HG02642 (cell line): ENCODE measurements around the gene CARD11.

Source experiments
- ATAC-seq: cut with Tn5 transposase; IDR thresholded peaks from one replicate; pipeline ENCODE4 v1.9.1; 2021; ENCODE audit warnings: mild to moderate bottlenecking; ENCODE audit not compliant: unreplicated experiment, poor library complexity

CARD11 gene

GRCh38 chr7:2892549-2892948 is 151.1 kb downstream of the CARD11 start:
- no peak for ATAC-seq

GRCh38 chr7:2887816-2888215 is 155.9 kb downstream of the CARD11 start:
- ATAC-seq, result no peak

GRCh38 chr7:2886900-2887299 is 156.8 kb downstream of the CARD11 start:
- ATAC-seq, result peak; percentile 56

GRCh38 chr7:2886391-2886790 is 157.3 kb downstream of the CARD11 start:
- ATAC-seq, result no peak

GRCh38 chr7:2884161-2884560 is 159.5 kb downstream of the CARD11 start:
- no peak for ATAC-seq

GRCh38 chr7:2883101-2883500 is 160.6 kb downstream of the CARD11 start:
- ATAC-seq, result no peak

GRCh38 chr7:2882111-2882510 is 161.6 kb downstream of the CARD11 start:
- no peak for ATAC-seq

GRCh38 chr7:2880874-2881533 is 162.7 kb downstream of the CARD11 start:
- ATAC-seq, result no peak

- ATAC-seq, result no peak
Measured at GRCh38 chr7:2880051-2880450, 163.6 kb downstream of the CARD11 start.

- ATAC-seq, result no peak
Measured at GRCh38 chr7:2879354-2879753, 164.3 kb downstream of the CARD11 start.

GRCh38 chr7:2878306-2878705 is 165.4 kb downstream of the CARD11 start:
- ATAC-seq, result no peak

- no peak for ATAC-seq
Measured at GRCh38 chr7:2876031-2876731, 167.5 kb downstream of the CARD11 start.

- no peak for ATAC-seq
Measured at GRCh38 chr7:2873686-2874551, 169.7 kb downstream of the CARD11 start.

GRCh38 chr7:2873146-2873545 is 170.5 kb downstream of the CARD11 start:
- ATAC-seq, result no peak

- ATAC-seq, result no peak
Measured at GRCh38 chr7:2872296-2872874, 171.3 kb downstream of the CARD11 start.

- ATAC-seq, result no peak
Measured at GRCh38 chr7:2870471-2870931, 173.2 kb downstream of the CARD11 start.

GRCh38 chr7:2869981-2870380 is 173.7 kb downstream of the CARD11 start:
- no peak for ATAC-seq

- ATAC-seq, result no peak
Measured at GRCh38 chr7:2866601-2867000, 177.1 kb downstream of the CARD11 start.

GRCh38 chr7:2864999-2865670 is 178.5 kb downstream of the CARD11 start:
- peak; percentile 36 for ATAC-seq
